ENCODE data around the gene ANKRD9.

ANKRD9 gene

DNA sequence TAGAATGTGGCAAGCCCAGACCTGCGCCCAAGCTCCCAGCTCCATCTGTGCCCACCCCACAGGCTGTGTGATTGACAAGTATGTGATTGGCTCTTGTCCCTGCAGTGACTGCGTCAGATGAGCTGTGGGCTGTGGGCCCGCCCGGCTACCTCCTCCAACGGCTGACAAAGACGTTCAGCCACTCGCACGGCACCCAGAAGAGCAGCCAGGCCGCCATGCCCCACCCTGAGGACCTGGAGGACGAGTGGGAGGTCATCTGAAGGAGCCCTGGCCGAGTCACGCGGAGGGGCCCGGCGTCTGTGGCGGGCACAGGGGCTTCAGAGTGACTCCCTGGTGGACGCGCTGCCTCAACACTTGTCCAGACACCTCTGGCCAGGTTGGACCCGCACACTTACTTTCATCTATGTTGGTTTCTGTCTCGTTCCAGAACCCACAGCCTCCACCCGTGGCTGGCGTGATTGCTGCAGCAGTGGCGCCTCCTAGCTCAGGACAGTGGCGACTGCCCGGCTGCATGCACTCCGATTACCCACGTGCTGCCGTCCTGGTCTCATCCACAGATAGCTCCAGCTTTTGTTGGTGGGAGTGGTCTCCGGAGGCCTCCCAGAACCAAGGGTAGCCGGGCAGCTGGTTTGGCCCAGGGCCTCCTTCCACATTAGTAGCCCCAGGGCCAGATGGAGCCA lies 11.4 kb downstream of the ANKRD9 start:
- DNase-seq (ENCODE audit: low spot score): no peak

DNA sequence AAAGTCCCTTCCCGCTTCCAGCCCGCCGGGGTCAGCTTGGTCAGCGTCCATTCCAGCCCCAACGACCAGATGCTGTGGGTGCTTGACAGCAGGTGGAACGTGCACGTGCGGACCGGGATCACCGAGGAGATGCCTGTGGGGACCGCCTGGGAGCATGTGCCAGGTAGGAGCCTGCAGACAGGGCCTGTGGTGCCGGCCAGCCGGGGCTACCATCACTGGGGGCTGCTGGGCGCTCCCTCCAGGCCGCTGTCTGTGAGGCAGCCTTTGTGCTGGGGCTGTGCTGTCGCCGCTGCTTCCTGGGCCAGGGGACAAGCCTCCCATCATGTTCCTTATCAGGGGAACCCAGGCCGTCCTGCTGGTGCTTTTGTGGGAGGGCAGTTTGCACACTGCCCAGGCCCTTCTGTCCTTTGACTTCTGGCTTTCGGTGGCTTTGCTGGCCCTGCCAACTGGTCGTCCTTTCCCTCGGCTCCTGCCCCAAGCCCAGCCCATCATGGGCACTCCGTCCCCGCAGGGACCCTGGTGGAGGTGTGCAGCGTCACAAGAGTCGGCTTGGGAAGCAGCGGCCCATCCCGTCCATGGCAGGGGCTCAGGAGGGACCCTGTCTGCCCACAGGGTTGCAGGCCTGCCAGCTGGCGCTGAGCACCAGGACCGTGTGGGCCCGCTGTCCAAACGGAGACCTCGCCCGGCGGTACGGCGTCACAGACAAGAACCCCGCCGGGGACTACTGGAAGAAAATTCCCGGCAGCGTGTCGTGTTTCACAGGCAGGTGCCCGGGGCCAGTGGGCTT lies 12.4 kb downstream of the ANKRD9 start:
- no peak for DNase-seq (ENCODE audit: low spot score)

DNA sequence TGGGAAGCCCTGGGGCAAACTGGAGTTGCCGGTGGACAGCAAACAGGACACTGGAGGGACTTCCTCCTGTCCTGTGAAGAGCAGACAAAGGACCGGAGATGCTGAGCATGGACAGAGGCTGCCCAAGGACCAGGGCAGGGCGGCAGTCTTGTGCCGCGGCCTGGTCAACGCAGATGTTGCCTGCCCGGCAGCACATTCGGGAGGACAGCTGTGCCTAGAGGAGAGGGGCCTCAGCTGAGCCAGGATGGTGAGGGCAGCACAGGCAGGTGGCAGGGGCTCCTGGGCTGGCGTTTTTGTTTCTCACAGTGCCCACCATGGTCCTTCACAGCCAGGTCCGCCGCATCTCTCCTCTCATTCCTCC lies 13.3 kb downstream of the ANKRD9 start:
- DNase-seq (ENCODE audit: low spot score): no peak

DNA sequence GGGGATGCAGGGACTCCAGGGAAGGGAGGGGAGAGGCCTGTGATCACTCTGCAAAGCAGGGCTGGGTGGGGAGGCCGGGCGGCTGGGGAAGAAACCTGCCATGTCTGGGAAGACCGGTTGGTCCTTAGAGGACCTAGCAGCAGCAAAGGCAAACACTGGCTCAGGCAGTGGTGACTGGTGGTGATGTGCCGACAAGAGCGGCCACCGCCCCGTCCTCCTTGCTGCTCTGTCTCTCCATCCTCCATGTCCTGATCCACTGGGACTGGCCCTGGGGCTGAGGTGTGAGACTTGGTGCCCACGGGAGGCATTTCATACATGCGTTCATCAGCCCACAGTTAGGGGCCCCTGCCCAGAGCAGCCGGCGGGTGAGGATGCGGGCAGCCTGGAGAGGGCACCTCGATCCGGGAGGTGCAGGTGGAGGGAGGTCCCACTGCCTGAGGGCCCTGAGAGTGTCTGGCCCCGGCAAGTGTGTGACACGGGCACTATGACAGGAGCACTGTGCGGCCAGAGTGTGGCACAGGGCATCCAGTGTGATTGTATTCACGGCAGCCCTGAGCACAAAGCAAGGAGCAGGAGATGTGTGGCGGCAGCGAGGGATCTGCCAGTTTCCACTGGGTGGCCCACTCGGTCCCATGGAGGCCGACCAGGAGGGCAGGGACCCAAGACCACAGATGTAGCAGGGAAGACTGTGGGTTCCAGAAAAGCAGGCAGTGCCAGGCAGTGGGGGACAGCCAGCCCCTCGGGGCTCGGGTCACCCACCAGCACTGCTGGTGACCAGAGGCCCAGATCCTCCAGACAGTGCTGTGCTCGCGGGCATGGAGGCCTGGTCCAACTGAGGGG lies 13.9 kb downstream of the ANKRD9 start:
- no peak for DNase-seq (ENCODE audit: low spot score)

DNA sequence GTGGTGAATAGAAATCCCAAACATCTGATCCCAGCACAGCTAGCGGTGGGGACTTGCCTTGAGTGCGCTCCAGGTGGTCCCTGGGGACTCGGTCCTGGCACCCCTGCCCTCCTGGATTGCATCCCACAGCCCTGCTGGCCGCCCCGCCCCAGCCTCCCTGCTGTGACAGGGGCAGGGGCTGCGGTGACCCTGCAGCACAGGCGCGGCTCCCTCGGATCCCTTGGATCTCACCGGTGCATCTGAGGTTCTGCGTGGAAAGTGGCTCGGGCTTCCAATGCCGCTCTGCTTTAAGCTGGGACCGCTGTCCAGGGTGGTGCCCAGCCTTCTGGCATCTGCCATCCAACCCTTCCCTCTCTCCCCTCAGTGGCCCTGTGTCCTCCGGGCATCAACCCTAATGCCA lies 16.0 kb downstream of the ANKRD9 start:
- no peak for DNase-seq (ENCODE audit: low spot score)

DNA sequence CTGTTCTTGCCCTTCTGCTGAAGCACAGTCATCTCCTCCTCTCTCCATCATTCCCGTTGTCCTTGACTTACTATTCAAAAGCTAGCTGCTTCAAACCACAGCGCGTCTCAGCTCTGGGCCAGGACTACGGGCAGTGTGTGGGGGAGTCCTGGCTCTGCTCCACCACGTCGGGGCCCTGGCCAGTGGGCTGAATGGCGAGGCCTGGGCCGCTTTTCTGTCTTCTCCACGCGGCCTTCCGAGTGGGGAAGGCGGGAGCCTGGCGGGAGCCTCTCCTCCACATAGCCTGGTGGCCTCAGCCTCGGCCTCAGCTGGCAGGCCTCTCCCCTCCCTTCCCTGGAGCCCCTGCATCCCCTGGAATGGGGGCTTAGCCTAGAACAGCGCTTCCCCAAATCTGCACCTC lies 16.5 kb downstream of the ANKRD9 start:
- no peak for DNase-seq (ENCODE audit: low spot score)

DNA sequence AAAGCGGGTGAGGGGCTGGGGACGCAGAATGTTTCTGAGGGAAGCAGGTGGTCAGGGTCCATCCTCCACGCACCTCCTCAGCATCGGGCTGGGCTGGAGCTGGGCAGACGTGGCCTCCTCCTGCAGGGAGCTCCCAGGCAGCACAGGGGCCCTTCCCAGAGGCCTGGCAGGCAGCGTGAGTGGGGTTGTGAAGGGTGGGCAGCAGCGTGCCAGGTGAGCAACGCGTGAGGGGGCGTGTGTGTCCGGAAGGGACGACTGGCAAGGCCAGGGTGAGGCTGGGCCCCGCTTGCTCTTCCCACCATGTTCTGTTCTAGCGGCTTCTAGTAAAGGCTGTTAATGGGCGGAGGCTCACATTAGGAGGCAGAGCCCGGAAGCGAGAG lies 17.1 kb downstream of the ANKRD9 start:
- no peak for DNase-seq (ENCODE audit: low spot score)

DNA sequence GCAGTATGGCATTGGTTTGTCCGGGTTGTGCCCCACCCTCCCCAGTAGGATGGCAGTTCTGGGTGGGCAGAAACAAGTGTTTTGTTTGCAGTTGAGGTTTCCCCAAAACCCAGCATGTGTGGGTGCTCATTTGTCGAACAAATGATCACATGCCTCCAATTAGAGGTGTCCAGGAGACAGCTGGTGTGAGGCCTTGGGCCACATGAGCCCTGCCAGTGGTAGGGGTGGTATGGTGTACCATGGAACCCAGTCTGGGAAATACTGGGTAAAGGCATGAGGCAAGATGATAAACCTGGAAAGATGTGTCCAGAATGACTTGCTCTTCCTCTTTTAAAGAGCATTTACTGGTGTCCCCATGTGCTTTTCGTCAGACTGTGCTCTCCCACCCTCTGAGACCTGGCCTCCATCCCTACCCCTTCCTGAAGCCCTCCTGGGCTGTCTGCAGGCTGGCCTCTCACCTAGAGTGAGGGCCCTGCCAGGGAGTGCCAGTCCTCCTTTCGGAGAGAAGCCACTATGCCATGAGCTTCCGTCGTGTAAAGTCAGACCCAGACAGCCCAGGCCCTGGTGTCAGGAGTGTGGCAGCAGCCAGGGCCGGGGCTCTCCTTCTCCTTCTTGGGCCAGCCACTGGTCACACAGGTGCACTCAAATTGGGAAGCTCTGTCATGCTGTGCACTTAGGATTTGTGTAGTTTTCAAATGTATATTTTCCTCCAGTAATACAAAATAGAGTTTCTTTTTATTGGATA lies 17.6 kb downstream of the ANKRD9 start:
- no peak for DNase-seq (ENCODE audit: low spot score)

DNA sequence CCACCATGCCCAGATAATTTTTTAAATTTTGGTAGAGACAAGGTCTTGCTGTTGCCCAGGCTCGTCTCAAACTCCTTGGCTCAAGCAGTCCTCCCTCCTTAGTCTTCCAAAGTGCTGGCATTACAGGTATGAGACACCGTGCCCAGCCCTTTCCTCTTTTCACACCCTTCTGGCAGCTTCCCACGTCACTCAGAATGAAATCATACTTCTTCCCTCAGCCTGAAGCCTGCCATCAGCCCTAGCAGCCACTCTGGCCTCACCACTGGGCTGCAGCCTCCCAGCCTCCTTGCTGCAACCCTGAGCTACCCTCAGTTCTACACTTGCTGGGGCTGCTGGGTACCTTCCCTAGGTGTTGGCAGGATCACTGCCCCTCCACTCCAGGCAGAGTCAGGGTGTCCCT lies 18.2 kb downstream of the ANKRD9 start:
- DNase-seq (ENCODE audit: low spot score): no peak

DNA sequence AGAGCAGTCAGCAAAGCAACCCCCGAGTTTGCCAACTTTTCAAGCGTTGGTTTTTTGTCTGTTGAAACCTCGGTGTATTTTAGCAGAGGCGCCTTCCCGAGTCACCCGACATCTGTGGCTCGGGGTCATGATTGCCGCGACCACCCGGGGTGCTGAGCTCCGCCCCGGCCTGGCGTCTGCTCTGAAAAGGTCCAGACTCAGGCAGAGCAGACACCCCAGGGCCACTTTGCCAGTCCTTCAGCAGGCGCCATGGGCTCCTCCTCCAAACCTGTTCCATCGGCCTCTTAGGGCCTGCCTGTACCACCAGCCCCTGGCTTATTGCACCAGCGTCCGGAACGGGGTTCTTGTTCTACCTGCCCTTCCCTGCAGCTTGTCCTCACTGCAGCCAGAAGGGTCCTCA lies 19.1 kb downstream of the ANKRD9 start:
- DNase-seq (ENCODE audit: low spot score): no peak

DNA sequence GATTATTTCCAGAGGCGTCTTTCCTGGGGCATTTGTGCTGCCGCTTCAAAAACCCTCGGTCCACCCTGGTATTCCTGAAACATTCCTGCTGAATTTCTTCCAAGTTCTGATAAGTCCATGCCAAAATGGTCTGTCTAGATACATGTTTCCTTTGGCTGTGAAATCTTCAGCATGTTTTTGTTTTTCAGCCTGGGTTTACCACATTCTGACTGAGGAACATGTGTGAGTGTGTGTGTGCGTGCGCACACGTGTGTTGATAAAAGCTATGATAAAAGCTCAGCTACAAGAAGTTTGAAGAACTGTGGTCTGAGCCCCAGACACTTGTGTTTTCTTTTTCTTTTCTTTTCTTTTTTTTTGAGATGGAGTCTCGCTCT lies 22.4 kb downstream of the ANKRD9 start:
- no peak for DNase-seq (ENCODE audit: low spot score)

DNA sequence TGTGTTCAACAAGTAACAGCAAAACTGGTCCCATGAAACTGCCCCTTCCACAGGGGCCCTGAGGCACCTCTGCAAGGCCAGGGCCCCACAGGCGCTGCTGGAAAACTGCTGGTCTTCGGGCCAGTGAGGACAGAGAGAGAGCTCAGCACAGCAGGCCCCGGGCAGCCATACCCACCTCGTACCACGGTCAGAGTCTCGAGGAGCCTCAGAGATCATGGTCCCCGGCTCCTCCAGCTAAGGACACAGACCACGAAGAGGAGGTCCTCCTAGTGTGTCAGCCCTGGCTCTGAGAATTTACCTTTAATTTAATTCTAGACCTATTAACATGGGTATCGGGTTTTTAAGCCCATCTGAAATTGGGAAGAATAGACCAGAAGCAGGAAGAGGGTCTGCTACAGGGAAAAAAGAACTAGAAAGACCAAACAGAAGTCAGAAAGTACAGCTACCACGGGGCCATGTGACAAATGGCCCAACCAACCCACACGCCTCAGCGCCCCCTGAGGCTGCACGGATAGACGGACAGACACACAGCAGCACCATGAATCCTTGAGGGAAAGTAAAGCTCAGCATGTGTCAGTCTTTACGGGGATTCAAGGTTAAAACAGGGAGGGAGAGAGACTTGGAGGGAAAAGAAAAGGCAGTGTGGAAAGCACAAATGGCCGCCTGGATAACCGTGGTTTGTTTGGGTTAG lies 22.9 kb downstream of the ANKRD9 start:
- DNase-seq (ENCODE audit: low spot score): no peak

DNA sequence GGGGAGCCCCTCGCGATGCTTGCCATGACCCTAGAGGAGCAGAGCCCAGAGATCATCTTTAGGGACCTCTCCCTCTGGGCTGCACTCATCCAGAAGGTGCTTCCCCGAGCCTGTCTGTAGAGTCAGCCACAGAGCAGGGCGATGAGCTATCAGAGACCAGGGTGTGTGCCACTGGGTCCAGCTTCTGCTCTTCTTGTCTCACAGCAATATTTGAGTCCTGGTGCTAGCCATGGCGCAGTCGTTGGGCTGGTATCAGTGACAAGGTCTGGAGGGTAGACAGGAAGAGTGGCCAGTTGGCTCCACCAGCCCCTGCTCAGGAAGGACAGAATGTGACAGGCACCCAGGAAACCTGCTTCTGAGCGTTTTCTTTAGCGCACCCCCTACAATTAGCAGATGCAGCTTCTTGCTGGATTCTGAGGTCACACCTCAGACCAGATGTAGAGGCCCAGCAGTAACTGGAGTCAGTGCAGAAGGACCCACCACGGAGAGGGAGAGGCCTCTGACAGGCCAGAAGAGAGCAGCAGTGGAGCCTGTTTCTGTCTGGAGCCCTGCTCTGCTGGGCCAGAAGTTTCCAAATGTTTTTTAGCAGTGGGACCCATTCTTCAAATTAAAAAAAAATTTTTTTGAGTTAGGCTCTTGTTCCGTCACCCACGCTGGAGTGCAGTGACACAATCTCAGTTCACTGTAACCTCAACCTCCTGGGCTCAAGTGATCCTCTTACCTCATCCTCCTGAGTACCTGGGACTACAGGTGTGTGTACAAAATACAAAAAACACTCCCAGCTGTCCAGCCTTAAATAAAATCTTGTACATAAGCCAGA lies 23.7 kb downstream of the ANKRD9 start:
- no peak for DNase-seq (ENCODE audit: low spot score)

DNA sequence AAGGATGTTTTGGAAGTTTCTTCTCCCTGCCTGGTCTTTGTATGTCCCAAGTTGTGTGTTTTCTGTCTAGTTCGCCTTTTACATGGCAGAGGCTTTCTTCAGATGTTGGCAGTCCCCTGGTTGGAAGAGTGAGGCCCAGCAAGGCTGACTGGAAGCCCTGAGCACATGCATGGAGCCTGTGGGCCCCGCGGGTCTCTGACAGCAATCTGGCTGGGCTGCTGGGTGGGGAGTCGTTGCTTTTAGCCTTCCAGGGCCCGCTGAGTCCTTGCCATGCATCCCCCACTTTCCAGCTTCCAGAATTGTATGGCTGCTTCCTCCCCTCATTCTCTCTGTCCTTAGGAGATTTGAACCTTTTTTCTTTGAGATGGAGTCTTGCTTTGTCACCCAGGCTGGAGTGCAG lies 25.3 kb downstream of the ANKRD9 start:
- DNase-seq (ENCODE audit: low spot score): no peak

DNA sequence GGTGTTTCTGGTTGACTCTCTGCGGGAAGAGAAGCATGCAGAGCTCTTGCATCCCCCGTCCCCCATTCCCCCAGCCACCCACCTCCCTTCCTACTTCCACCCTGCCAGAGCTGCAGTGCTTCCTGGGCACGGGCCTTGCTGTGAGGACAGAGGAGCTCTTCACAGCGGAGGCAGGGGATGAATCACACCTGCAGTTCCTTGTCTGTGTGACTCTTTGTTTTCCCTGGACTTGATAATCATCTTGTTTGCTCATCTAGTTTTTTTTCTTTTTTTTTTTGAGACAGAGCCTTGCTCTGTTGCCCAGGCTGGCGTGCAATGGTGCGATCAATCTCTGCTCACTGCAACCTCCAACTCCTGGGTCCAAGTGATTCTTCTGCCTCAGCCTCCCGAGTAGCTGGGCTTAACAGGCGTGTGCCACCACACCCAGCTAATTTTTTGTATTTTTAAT lies 27.8 kb downstream of the ANKRD9 start:
- no peak for DNase-seq (ENCODE audit: low spot score)

DNA sequence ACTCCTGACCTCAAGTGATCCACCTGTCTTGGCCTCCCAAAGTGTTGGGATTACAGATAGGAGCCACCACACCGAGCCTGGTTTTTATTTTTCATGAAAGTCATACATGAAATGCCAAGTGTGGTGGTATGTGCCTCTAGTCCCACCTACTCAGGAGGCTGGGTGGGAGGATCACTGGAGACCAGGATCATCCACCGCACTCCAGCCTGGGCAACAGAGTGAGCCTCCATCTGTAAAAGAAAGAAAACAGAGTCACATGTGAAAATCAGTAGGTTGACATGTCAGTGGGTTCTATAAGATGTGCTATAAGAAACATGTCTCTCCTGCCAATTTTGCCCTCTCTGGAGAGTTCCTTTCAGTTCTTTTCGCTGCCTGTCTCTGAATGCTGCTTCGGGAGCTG lies 28.2 kb downstream of the ANKRD9 start:
- DNase-seq (ENCODE audit: low spot score): no peak

DNA sequence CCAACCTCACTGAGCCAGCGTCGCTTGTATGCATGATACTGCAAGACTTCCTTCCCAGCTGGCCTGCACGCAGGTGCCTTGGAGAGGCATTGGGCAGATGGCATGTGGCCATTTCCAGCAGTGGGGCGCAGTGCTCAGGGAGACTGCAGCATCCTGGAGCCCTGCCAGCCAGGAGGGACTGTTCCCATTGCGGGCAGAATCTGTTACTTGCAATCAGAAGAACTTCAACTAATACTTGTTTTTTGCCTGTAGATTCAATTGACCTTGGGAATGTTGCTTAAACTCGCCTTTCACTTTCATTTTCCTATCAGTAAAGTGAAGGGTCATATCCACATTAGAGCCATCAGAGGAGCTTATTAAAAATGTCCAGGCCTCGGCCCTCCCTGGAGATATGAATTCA lies 29.8 kb downstream of the ANKRD9 start:
- no peak for DNase-seq (ENCODE audit: low spot score)

DNA sequence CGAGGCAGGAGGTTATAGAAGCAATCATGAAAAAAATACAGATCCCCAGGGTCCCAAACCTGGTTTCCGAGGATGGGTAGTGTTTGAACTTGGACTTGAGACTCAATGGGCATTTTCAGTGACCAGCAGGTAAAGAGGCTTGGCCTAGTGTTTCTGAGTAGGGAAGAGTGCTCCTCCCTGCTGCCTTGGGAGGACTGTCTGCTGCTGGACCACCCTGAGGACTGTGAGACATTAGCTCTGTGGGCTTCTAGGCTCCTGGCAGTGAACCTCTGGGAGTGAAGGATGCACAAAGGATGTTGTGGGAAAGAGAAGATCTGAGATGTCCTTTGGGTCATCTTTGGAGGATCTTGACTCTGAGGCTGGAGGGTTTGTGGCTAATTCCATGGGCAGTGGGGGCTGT lies 30.5 kb downstream of the ANKRD9 start:
- no peak for DNase-seq (ENCODE audit: low spot score)

DNA sequence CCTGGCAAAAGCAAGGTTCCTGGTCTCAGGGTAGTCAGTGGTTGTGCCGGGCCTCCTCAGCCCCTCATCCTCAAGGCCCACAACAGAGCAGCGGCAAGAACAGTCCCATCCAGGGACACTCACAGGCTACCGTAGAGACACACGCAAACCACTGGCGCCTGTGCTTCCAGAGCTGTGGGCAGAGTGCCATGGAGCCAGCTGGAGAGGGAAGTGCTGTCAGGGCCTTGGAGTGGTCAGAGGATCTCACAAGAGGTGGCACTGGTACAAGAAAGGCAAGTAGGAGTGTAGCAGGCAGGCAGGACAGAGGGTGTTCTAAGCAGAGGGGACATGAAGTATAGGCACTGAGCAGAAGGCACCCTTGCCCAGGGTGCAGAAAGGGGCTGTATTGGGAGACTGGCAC lies 34.6 kb downstream of the ANKRD9 start:
- no peak for DNase-seq (ENCODE audit: low spot score)

DNA sequence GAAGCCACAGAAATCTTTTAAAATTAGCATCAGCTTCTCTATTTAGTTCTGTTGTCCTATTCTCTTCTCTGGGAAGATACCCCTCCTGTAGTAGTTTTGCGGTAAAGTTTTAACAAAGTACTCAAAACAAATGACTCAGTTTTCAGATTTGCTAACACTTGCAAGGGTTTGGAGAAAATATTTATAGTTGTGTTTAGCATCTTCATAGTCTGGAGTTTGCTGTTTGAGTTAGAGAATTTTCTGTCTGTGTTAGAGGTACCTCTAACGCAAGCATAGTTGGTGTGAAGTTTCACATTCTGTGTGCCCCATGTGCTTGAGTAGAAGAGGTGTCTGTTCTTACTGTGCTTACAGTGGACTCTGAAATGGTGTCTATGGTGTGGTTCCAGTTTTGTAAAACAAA lies 36.0 kb downstream of the ANKRD9 start:
- no peak for DNase-seq (ENCODE audit: low spot score)

DNA sequence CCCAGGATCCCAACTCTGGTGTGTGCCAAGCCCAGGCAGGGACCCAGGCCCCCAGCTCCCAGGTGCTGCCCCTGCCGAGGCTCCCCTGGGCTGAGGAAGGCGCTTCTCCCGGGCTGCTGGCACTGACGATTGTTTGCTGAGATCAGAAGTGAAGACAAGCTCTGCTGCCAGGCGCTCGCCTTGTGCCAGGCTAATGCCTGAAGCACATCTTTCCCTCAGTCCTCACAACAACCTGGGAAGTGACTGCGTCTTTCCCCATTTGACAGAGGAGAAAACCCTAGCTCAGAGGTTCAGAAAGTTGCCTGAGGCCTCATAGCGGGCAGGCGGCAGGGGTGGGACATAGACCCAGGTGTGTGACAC lies 36.8 kb downstream of the ANKRD9 start:
- no peak for DNase-seq (ENCODE audit: low spot score)
